ENCODE data around the gene CARD19.
"Not testable (repeated sequence)": the region's sequence is repeated elsewhere in the genome, so short reads cannot be mapped to it uniquely, and the experiment has no call there.

Gene CARD19

DNA sequence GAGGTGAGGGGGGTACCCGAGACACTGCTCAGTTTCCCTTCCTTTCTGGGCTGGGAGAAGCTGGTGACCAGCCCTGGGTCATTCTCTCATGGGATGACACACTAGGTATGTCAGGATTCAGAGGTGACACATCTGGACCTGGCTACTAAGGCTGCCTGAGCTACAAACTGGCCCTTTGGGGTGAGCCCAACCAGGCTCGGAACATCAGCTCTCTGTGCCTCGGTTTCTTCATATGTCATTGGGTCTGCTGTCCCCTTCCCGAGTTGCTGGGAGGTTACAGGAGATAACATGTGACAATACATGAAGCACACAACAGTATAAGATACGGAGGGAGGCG lies 11.8 kb downstream of the CARD19 start:
- no peak for DNase-seq

DNA sequence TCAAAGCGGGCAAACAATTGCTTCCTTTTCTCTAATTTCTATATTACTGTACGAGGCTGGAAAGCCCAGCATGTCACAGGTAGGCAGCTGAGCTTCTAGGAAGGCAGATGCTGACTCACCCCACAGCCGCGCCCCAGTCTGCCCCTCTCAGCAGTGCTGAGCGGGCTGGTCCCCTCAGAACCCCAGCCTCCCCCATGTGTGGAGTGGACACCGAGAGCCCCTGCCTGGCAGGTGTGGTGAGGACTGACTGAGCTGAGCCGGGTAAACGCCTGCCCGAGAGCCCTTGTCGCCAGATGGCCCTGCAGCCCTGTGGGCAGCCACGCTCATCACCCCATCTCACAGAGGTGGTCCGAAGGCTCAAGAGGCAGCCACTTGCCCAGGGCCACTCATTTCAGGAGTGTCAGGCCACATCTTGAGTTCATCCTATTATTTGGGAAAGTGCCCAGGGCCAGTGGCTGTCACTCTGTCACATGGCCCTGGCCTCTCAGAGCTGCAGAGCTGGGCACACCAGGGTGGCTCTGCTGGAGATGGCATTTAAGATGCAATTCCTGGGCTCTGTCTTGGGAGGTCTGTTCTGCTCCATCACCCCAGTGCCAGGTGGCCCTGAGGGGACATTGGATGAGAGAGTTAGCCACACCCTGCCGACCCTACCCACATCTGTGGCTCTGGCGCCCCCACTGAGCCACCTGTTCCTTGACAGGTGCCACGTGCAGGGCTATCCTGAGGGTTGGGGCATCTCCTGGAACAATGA lies 12.4 kb downstream of the CARD19 start:
- DNase-seq, result no peak

DNA sequence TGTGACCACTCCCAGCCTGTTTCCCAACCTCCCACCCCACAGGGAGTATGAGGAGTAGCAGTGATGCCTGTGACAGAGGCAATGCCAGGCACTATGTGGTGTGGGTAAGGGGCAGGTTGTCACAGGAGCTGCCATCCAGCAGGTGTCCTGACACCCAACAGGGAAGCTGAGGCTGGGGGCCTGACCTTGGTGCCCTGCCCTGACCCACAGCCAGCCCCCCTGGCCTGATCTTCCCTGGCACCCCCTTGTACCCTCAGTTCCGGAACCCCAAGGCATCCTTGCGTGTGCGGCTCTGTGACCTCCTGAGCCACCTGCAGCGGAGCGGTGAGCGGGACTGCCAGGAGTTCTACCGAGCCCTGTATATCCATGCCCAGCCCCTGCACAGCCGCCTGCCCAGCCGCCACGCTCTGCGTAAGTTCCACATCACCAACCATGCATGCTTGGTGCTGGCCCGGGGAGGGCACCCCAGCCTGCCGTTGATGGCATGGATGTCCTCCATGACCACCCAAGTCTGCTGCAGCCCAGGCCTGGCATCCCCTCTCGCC lies 14.4 kb downstream of the CARD19 start:
- no peak for DNase-seq

- peak; percentile 3 for DNase-seq
These were observed 15.0 kb downstream of the CARD19 start for GRCh38 chr9:93111001-93111370.

GRCh38 chr9:93111371-93112115 lies 15.5 kb downstream of the CARD19 start:
- DNase-seq, result no peak

- DNase-seq, result peak; percentile 11
These were observed 16.3 kb downstream of the CARD19 start for GRCh38 chr9:93112116-93112863.

GRCh38 chr9:93112864-93113389 lies 16.9 kb downstream of the CARD19 start:
- DNase-seq, result peak; percentile 3

DNA sequence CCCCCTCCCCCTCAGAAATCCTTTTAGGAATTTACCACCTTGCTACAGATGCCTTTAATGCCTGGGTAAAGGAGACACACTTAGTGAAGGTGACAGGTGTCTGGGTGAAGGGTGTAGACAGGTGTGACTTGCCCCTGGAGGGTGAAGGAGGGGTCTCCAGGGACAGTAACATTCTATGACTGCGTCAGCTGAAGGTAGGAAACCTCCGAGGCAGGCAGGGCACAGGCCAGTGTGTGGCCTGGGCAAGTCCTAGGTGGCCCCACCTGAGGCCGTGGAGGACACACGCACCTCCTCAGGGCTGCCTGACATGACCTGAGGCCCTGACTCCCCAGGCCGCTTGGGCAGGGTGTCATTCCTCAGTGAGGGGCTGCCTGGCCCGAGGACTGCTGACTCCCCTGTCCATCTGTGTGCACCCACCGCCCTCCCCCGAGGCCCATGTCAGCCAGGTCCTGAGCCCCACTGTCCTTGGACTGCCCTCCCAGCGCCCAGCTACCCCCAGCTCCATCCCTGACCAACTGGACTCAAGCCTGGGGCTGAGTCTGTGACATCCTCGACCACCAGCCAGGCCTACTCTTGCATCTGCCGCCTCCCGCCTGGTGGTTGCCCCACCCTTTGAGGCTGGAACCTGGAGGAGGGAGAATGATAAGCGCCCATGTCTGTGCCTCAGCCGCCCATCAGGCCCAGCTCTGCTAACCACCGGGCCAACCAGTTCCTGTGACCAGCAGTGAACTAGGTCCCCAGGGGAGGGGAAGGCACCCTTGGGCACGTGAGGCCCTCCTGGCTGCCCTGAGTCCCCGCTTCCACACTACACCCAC lies 18.4 kb downstream of the CARD19 start:
- peak; percentile 9 for DNase-seq

GRCh38 chr9:93114984-93115335 lies 18.9 kb downstream of the CARD19 start:
- DNase-seq, result peak; percentile 4

DNA sequence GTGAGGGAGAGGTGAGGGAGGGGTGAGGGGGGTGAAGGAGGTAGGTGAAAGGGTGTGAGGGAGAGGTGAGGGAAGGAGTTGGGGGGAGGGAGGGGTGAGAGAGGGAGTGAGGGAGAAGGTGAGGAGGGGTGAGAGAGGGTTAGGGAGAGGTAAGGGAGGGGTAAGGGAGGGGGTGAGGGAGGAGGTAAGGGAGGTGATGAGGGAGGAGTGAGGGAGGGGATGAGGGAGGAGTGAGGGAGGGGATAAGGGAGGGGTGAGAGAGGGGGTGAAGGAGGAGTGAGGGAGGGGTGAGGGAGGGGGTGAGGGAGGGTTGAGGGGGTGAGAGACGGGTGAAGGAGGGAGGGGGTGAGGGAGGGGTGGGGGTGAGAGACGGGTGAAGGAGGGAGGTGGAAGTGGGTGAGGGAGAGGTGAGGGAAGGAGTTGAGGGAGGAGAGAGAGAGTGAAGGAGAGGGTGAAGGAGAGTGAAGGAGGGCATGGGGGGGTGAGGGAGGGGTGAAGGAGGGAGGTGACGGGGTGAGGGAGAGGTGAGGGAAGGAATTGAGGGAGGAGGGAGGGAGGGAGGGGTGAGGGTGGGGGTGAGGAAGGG lies 19.6 kb downstream of the CARD19 start:
- peak; percentile 2 for DNase-seq

DNA sequence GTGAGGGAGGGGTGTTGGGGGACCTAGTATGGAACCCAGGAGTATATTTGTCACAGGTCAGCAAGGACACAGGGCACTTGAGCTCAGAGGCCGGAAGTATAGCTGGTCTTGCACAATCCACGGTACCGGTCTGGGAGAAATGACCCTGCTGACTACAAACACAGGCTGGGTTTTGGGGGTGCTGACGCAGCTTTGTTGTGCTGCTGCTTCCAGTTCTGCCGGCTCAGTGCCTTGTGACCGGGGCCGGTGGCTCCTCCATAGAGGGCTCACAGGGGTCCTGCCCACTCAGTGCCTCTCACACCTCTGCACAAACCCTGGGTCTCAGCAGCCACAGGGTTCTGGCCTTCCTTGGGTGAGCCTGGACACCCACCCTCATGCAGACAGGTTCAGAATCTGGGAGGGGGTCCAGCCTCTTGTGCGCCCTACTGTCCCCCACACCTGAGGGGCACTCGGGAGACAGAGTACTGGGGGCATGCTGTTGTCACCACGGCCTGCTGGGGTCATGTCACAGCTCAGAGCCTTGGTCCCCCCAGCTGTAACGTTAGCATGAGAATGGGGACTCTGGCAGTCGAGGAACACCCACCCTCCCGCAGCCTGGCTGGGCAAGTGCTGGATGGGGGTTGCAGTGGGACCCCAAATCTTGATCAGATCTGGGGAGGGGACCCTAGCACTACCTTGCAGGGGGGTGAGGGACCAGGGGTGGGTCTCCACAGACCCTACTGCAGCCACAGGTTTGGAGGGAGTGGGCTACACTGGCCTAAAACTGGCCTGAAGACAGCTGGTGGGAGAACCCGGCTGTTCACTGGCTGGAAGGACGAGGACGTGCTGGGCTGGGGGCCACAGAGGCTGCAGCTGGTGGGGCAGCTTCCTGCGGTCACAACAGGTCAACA lies 20.3 kb downstream of the CARD19 start:
- peak; percentile 20 for DNase-seq

DNA sequence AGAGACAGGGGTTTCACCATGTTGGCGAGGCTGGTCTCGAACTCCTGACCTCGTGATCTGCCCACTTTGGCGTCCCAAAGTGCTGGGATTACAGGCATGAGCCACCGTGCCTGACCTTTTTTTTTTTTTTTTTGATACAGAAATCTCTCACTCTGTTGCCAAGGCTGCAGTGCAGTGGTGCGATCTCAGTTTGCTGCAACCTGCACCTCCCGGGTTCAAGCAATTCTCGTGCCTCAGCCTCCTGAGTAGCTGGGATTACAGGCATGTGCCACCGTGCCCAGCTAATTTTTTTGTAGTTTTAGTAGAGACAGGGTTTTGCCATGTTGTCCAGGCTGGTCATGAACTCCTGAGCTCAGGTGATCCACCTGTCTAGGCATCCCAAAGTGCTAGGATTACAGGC lies 21.5 kb downstream of the CARD19 start:
- DNase-seq, result not testable (repeated sequence)

DNA sequence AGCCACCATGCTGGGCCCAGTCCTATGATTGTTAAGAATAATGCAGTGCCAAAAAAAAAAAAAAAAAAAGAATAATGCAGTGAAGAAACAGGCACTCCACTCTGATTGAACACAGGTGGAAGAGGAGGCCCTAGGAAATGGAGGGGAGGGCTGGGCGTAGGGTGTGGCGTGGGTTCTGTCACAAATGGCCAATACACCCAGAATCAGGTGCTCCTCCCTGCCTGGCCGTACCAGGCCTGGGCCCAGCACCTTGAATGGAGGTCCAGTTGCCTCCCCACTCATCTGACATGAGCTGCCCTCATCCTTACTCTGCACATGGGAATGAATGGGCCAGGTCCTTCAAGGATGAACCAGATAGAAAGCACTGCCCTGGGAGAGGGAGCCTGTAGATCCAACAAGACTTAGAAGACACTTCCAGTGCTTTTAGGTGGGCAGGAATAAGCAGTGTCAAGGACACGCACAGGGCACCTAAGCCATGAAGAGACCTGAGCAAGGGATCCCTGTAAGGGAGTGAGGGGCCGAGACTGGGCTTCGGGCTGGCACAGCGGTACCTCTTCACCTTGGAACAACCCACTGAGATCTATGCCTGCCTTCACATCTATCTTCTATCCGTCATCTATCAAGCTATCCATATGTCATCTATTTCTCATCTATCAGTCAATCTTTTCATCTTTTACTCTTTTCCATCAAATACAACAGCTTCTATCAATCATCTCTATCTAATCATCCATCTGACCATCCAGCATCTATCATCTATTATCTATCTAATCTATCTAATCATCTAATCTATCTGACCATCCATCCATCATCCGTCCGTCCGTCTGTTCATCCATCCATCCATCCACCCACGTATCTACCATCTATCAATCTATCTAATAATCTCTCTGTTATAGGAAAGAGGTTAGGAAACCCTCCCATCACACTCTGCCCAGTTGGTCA lies 22.2 kb downstream of the CARD19 start:
- peak; percentile 2 for DNase-seq

DNA sequence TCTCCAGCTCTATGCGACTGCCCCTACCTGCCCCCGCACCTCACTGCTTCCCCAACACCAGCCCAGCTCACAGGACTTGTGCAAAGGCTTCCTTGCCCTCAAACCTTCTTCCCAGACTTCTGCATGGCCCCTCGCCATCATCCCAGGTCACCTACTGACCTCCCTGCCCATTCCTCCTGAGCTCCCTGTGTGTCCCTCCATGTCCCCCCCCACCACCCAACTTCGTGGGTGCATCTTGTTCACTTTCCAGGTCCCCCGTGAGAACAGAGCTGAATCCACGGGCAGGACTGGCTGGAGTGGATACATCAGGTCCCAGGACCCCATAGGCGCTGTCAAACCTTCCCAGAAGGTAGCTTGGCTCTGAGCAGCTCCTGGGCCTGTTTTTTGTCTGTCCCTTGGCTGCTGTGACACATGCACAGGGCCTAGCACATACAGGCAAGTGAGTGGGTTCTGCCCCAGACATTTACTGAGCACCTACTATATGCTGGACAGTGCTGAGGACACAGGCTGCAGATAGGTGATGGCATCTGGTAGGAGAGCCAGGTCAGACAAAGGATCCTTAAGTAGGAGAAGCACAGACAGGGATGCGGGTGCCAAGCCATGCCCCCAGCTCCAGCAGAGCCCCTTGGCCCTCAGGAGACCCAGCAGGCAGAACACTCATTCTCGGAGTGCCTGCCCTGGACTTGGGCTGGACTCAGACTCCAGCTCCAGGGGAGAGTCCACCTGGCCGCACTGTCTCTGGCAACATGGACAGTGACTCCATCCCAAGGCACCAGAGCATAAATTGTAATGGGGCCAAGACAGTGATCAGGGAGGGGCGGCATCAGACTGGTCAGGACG lies 23.1 kb downstream of the CARD19 start:
- peak; percentile 10 for DNase-seq

DNA sequence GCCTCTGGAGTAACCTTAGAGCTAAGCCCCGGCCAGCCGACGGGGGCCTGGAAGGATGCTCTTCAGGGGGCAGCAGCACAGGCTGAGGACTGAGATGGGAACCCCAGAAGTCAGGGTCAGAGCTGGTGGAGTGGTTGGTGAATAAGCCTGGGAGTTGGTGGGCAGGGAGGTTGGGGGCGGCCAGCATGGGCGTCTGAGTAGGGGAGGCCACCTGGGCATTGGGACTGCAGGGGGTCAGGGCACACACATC lies 23.6 kb downstream of the CARD19 start:
- DNase-seq, result no peak

DNA sequence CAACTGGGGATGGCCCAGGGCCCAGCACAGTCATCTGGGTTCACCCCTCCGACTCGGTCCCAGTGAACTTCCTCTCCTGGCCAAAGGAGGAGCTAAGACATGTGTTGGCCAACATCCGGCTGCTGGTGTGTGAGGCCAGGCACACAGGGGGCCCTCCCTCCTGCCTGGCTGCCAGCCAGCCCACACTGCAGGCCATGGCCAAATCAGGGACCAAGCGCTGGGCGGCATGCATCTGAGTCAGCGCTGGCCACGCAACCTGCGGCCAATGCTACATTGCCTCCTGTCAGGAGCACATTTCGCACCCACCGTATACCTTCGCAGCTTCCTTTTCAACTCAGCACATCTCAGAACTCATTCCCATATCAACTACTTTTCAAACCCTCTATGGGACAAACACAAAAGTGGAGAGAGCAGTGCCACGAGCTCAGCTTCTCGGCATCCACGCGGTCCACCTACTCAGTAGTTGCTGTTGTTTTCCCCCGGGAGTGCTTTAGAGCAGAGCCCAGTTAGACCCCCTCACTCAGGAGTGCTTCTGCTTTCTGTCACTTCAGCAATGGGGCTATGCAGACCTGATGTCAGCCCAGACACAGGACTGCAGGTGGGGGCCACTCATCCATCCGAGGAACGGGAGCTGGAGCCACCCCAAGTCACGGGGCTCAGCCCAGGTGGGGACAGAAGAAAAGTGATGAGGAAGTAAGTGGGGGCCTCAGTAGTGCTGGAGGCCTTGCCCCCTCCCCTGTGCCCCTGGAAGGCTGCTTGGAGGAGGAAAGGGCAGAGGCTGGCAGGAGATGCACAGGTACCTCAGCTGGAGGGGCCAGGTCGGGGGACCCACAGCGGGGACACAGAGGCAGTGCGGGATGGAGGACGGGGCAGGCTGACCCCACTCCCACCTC lies 24.2 kb downstream of the CARD19 start:
- peak; percentile 88 for DNase-seq

DNA sequence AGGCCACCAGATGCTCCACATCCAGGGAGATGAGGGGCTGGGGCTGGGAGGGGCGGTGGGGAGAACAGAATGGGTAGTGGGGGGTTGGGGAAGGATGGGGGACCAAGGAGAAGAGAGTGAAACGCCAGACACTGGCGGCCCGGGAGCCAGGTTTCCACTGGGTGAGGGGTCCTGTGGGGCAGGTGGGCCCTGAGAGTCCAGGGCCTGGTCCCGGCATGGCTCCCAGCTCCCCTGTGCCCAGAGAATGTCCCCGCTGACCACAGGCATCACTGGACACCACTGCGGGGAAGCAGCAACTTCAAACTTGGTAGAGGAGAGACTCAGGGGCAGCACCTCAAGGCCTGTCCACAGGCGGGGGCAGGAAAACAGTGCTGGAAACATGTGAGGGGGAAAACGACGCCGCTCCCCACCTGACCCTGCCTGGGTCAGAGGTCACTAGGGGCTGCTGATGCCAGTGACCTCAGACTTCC lies 24.9 kb downstream of the CARD19 start:
- DNase-seq, result peak; percentile 5
